Prostate gland (tissue), 2 donors: ENCODE results near the gene SVIP.

Experiments used
- POLR2AphosphoS5 ChIP-seq: sonication (generic); formaldehyde crosslinking; IDR thresholded peaks from one replicate; pipeline ENCODE4 v1.6.1; 2017; ENCODE audit warnings: antibody characterized with exemption
- TF ChIP-seq, protein P1 (sequence below), 4 experiments: fragments of 200-600 bp in 2 of 4; fragments of 450-650 bp in 2 of 4; sonication (generic) in 2 of 4; IDR thresholded peaks; 1 replicate in 3 of 4; 2 replicates in 1 of 4; pipeline ENCODE4 v1.5.1; 2016 to 2019; ENCODE audit warnings: antibody characterized with exemption in 4 of 4, mild to moderate bottlenecking in 2 of 4, moderate library complexity in 2 of 4

GRCh38 chr11:22778642-22779041, 51.0 kb downstream of the SVIP start:
- TF ChIP-seq, protein P1, sequence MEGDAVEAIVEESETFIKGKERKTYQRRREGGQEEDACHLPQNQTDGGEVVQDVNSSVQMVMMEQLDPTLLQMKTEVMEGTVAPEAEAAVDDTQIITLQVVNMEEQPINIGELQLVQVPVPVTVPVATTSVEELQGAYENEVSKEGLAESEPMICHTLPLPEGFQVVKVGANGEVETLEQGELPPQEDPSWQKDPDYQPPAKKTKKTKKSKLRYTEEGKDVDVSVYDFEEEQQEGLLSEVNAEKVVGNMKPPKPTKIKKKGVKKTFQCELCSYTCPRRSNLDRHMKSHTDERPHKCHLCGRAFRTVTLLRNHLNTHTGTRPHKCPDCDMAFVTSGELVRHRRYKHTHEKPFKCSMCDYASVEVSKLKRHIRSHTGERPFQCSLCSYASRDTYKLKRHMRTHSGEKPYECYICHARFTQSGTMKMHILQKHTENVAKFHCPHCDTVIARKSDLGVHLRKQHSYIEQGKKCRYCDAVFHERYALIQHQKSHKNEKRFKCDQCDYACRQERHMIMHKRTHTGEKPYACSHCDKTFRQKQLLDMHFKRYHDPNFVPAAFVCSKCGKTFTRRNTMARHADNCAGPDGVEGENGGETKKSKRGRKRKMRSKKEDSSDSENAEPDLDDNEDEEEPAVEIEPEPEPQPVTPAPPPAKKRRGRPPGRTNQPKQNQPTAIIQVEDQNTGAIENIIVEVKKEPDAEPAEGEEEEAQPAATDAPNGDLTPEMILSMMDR (IDR thresholded peaks at IDR 0.05): no peak
- no peak for TF ChIP-seq POLR2AphosphoS5
